Left renal pelvis (tissue), 4 donors: ENCODE results near the gene FPR2. TPM values are rescaled to one million over a fixed set of nuclear protein-coding genes. Genes with fewer than 3 reads are reported as not detected.
"Not testable (repeated sequence)": the region's sequence is repeated elsewhere in the genome, so short reads cannot be mapped to it uniquely, and the experiment has no call there.

Experiments
- DNase-seq, 4 donors: peaks; one replicate each; pipeline ENCODE4 v3.0.0-alpha.2; 2013; ENCODE audit warnings: low read depth in 4 of 4, low spot score in 3 of 4
- polyA plus RNA-seq, 4 donors: library from polyadenylated mRNA; unstranded; fragments of 120-200 nt; gene quantifications; one replicate each; pipeline ENCODE4 v1.2.1, GENCODE V29; 2013; ENCODE audit not compliant: insufficient read length in 4 of 4

FPR2 gene
- polyA plus RNA-seq, 4 donors = 0.11 to 0.68 (median 0.34) TPM

GRCh38 chr19:51803519-51803918 lies 42.5 kb downstream of the FPR2 start:
- DNase-seq = no peak

- DNase-seq = no peak
Observed at GRCh38 chr19:51803967-51804366, 43.0 kb downstream of the FPR2 start.

DNA sequence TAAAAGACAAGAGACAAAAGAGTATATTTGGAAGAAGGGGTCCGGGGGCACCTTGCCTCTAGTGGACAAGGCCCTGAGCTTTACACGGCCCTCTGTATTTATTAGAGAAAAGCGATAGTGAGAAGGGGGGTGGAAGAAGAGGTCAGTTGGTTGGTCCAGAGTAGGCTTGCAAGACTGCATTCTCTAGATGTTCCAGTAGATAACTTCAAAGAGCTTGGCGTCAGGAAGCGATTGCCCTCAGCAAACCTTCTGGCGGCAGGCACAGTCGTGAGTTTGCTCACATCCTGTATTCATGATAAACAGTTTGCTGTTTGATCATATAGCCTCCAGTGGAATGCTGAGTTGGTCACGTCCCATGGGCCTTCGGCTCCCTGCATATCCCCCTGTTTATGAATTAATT lies 43.8 kb downstream of the FPR2 start:
- DNase-seq = not testable (repeated sequence)

DNA sequence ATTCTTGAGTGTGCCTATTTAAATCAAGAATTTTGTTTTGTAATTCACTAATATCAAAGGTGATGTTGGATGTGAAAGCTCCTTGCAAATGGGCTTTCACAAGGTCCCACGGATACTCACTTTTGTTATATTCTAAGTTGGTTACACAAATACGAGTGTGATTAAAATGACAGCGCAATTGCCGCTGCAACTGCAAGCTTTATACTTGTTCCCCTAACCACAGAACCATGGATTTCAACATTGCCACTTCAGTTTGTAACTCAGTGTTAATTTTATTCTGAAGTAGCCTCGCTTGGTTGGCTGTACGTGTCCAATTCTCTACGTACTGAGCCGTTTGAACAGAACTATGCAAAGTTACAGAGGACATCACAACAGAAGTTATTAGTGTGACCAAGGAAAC lies 44.4 kb downstream of the FPR2 start:
- DNase-seq = not testable (repeated sequence)

GRCh38 chr19:51806571-51806970 lies 45.6 kb downstream of the FPR2 start:
- DNase-seq = not testable (repeated sequence)

- no peak for DNase-seq
Observed at GRCh38 chr19:51807111-51807701, 46.2 kb downstream of the FPR2 start.

DNA sequence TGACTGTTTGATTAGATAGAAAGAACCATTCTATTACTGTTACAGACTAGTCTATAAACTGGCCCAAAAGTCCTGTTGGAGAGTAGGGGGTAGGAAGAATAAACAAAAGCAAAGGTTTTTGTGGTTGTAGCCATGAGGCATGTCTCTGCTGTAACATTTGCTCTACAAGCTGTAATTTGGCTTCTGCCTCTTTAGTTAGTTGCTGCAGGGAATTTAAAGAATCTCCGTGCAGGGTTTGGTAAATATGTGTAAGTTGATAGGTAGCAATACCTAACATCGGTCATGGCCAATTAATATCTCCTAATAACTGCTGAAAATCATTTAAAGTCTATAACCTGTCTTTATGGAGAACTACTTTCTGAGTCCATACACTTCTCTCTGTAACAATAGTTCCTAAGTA lies 46.9 kb downstream of the FPR2 start:
- no peak for DNase-seq

DNA sequence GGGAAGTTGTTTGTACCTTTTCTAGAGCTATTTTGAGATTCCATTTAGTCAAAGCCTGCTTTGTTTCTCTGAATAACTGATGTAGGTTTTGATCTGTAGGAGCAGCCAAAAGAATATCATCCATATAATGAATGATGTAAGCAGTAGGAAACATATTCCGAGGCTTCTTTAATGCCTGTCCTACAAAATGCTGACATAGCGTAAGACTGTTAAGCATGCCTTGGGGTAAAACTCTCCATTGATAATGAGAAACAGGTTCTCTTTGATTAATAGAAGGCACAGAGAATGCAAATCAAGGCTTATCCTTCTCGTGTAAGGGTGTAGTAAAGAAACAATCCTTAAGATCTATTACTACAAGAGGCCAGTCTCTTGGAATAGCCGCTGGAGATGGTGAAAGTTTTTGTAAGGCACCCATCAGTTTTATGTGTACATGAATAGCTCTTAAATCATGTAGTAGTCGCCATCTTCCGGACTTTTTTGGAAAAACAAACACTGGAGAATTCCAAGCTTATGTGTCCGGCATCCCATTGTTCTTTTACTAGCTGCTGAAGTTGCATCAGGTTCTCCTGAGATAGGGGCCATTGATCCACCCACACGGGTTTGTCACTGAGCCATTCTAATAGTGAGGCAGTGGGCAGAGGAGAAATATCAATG lies 47.5 kb downstream of the FPR2 start:
- DNase-seq = no peak

DNA sequence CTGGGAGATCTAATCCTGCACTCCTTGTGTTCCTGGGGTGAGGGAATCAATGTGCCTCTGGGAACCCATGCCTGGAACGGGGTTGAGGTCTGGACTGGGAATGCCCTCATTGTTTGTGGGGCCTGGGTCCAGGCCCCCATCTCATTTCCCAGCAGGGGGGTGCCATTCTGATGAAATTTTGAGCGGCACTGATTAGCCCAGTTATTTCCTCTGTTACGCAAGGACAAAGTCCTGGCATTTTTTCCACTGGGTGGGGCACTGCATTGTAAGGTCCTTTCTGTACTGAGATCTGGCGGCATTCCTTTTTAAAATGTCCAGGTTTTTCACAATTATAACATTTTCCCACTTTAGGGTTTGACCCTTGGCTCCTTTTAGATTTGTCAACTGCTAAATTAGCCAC lies 48.8 kb downstream of the FPR2 start:
- no peak for DNase-seq

- DNase-seq = no peak
Observed at GRCh38 chr19:51810223-51810622, 49.2 kb downstream of the FPR2 start.

DNA sequence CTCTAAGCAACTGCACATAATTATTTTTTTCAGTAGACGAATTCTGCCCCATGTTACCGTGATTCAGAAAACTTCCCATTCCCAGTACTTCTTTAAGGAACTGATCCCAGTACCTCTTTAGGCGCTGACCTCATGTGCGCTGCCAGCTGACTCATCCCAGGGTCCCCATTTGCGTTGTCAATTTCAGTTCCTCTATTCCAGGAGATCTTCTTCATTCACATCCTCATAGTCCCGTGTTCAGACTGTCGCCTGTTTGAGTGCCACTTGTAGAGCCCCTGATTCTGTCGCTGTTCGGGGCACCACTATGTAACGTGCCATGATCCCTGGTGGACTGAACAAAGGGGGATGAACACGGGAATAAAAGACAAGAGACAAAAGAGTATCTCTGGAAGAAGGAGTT lies 50.4 kb downstream of the FPR2 start:
- DNase-seq = no peak

- DNase-seq = no peak
Observed at GRCh38 chr19:51815043-51815442, 54.1 kb downstream of the FPR2 start.

- DNase-seq = no peak
Observed at GRCh38 chr19:51816711-51817110, 55.7 kb downstream of the FPR2 start.

DNA sequence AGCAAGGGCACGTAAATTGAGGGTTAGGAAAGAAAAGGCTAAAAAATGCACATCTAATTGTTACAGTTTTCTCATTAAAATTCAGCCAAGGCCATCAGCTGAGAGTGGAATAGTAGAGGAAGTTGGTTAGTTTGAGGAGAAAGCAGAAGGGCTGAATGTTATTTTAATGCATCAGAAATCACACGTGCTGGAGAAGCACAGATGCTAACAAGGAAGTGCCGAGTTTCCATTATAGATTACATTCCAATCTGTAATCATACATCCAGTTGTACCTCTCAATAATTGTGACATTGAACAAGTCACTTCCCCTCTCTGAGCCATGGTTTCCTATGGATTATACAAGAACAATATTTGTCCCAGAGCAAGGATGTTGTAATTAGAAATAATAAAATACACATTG lies 59.0 kb downstream of the FPR2 start:
- DNase-seq = no peak

Other genes with a start within 250 kb of the FPR2 start
- gene SIGLEC6, start 229.5 kb upstream of the FPR2 start, polyA plus RNA-seq = under 1 TPM in 2 of 4 donors, not detected in 2; 0.14 to 0.23 TPM
- gene ZNF175, start 189.9 kb upstream of the FPR2 start, polyA plus RNA-seq = 10 to 100 TPM; 16.6 to 19.8 (median 18.3) TPM
- gene SIGLEC5, start 130.8 kb upstream of the FPR2 start, polyA plus RNA-seq = under 1 TPM in 3 of 4 donors, not detected in 1; 0.37 to 0.62 (median 0.57) TPM
- gene SIGLEC14, start 114.4 kb upstream of the FPR2 start, polyA plus RNA-seq = 1 to 10 TPM in 2 of 4 donors, under 1 TPM in 2; 0.15 to 1.5 (median 0.91) TPM
- 10 to 100 TPM; 12.9 to 29.4 (median 16.6) TPM for gene SPACA6, start 67.8 kb upstream of the FPR2 start, polyA plus RNA-seq
- gene HAS1, start 37.2 kb upstream of the FPR2 start, polyA plus RNA-seq = under 1 TPM in 2 of 4 donors, not detected in 2; 0.09 to 0.37 TPM
- gene FPR1, start 9.3 kb upstream of the FPR2 start, polyA plus RNA-seq = 1 to 10 TPM in 3 of 4 donors, under 1 TPM in 1; 0.80 to 5.2 (median 2.4) TPM
- gene FPR3, start 34.0 kb downstream of the FPR2 start, polyA plus RNA-seq = 1 to 10 TPM in 1 of 4 donors, under 1 TPM in 3; 0.27 to 1.2 (median 0.51) TPM
- 10 to 100 TPM; 31.1 to 48.6 (median 44.1) TPM for gene ZNF577, start 126.8 kb downstream of the FPR2 start, polyA plus RNA-seq
- 10 to 100 TPM; 20.0 to 30.6 (median 26.9) TPM for gene ZNF649, start 143.8 kb downstream of the FPR2 start, polyA plus RNA-seq
- 10 to 100 TPM; 11.9 to 16.2 (median 12.5) TPM for gene ZNF613, start 166.3 kb downstream of the FPR2 start, polyA plus RNA-seq
- 10 to 100 TPM; 15.4 to 21.1 (median 19.8) TPM for gene ZNF350, start 225.7 kb downstream of the FPR2 start, polyA plus RNA-seq
- 10 to 100 TPM; 18.3 to 19.1 (median 18.8) TPM for gene ZNF615, start 247.0 kb downstream of the FPR2 start, polyA plus RNA-seq